Measurements from ENCODE around the gene MACROD2. TPM values are rescaled to one million over a fixed set of nuclear protein-coding genes. Genes with fewer than 3 reads are reported as not detected.

MACROD2 gene
- total RNA-seq, 1 donor from 2014 or later: 2.5 TPM

- Mint-ChIP-seq H3K4me3 (ENCODE audit: unreplicated experiment) (no peak overlapping the region), H3K9me3 (ENCODE audit: unreplicated experiment) (peaks cover 4% of the 10 kb centered on the region), H3K4me1 (ENCODE audit: unreplicated experiment) (peaks cover 13% of the 10 kb centered on the region), H3K27ac (ENCODE audit: unreplicated experiment) (no peak overlapping the region), H3K36me3 (ENCODE audit: unreplicated experiment) (no peaks in the 10 kb centered on the region), H3K27me3 (ENCODE audit: unreplicated experiment) (peaks cover 2% of the 10 kb centered on the region)
- DNase-seq (ENCODE audit: extremely low spot score, unreplicated experiment): no peak
- TF ChIP-seq, protein P1, sequence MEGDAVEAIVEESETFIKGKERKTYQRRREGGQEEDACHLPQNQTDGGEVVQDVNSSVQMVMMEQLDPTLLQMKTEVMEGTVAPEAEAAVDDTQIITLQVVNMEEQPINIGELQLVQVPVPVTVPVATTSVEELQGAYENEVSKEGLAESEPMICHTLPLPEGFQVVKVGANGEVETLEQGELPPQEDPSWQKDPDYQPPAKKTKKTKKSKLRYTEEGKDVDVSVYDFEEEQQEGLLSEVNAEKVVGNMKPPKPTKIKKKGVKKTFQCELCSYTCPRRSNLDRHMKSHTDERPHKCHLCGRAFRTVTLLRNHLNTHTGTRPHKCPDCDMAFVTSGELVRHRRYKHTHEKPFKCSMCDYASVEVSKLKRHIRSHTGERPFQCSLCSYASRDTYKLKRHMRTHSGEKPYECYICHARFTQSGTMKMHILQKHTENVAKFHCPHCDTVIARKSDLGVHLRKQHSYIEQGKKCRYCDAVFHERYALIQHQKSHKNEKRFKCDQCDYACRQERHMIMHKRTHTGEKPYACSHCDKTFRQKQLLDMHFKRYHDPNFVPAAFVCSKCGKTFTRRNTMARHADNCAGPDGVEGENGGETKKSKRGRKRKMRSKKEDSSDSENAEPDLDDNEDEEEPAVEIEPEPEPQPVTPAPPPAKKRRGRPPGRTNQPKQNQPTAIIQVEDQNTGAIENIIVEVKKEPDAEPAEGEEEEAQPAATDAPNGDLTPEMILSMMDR (IDR thresholded peaks at IDR 0.05): no peak
Measured at GRCh38 chr20:14956538-14956937, 961.2 kb downstream of the MACROD2 start.

- TF ChIP-seq, protein P1 (IDR thresholded peaks at IDR 0.05): no peak
- H3K27me3 Mint-ChIP-seq (ENCODE audit: unreplicated experiment): peaks cover 2% of the 10 kb centered on the region
- H3K4me1 Mint-ChIP-seq (ENCODE audit: unreplicated experiment): peaks cover 4% of the 10 kb centered on the region
- peaks cover 4% of the 10 kb centered on the region for H3K9me3 Mint-ChIP-seq (ENCODE audit: unreplicated experiment)
- no peak overlapping the region for H3K4me3 Mint-ChIP-seq (ENCODE audit: unreplicated experiment)
- no peaks in the 10 kb centered on the region for H3K36me3 Mint-ChIP-seq (ENCODE audit: unreplicated experiment)
- no peak for DNase-seq (ENCODE audit: extremely low spot score, unreplicated experiment)
- no peak overlapping the region for H3K27ac Mint-ChIP-seq (ENCODE audit: unreplicated experiment)
Measured at GRCh38 chr20:14957402-14957801, 962.1 kb downstream of the MACROD2 start.

DNA sequence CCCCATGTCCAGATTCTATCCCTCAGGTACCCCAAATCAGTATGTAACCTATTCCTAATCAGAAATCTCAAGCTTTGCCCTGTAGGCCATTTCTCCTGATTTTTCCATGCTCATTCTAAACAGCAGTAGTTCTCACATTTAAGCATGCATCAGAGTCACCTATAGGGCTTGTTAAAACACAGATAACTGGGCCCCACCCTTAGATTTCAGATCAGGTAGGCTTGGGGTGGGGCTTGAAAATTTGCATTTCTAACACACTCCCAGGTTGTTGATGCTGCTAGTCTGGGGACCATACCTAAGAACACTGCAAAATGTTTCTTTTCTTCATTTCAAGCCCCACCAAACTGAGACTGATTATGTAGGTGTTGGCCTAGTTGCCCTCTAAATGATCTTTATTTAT, 963.3 kb downstream of the MACROD2 start:
- Mint-ChIP-seq H3K27me3 (ENCODE audit: unreplicated experiment) (peaks cover 2% of the 10 kb centered on the region), H3K4me3 (ENCODE audit: unreplicated experiment) (no peak overlapping the region), H3K36me3 (ENCODE audit: unreplicated experiment) (no peaks in the 10 kb centered on the region), H3K4me1 (ENCODE audit: unreplicated experiment) (peaks cover 2% of the 10 kb centered on the region), H3K27ac (ENCODE audit: unreplicated experiment) (no peak overlapping the region), H3K9me3 (ENCODE audit: unreplicated experiment) (peaks cover 4% of the 10 kb centered on the region)
- DNase-seq (ENCODE audit: extremely low spot score, unreplicated experiment): no peak
- TF ChIP-seq, protein P1 (IDR thresholded peaks at IDR 0.05): no peak

DNA sequence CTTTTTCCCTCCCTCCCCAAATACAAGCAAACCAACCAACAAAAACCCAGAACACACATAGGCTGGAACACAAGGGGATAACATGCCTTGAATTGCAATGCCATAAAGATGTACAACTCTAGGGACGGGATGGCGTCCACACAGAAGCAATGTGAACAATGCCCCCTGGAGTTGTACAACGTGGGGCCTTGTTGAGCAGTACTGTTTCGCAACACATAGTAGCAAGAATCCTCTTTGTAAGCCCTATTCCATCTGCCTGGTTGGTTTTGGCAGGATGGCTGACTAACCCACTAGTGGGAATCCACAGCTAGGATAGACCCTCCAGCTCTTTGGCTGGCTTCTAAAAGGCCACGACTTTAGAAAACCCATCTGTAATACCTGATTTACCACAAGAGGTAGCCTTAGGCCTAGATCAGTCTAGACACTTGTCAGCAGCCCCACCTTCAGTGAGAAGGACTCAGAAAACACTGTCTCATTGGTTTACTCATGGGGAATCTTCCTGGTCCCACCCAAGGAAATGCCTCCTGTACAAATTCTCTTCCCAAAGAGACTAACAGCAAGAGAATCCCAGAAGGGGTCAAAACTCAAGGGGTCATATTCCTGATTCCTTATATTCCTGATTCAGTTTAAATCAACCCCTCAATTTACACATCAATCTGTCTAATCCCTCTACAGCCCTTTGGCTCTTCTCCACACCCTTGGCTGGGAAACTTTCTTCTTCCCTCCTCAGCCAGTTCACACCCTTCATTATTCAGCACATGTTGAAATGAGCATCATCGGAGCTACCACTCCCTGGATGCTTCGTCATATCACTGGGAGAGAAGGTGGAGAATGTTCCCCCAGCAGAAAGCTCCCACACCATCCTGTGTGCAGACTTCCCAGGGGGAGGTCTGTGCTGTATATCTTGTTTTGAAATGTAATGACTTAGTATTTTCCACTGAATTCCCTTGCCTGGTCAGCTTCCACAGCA, 964.5 kb downstream of the MACROD2 start:
- H3K27ac Mint-ChIP-seq (ENCODE audit: unreplicated experiment): no peak overlapping the region
- H3K36me3 Mint-ChIP-seq (ENCODE audit: unreplicated experiment): no peaks in the 10 kb centered on the region
- H3K4me1 Mint-ChIP-seq (ENCODE audit: unreplicated experiment): peaks cover 2% of the 10 kb centered on the region
- no peak for DNase-seq (ENCODE audit: extremely low spot score, unreplicated experiment)
- no peak overlapping the region for H3K4me3 Mint-ChIP-seq (ENCODE audit: unreplicated experiment)
- peaks cover 4% of the 10 kb centered on the region for H3K9me3 Mint-ChIP-seq (ENCODE audit: unreplicated experiment)
- TF ChIP-seq, protein P1 (IDR thresholded peaks at IDR 0.05): no peak
- peaks cover 2% of the 10 kb centered on the region for H3K27me3 Mint-ChIP-seq (ENCODE audit: unreplicated experiment)

DNA sequence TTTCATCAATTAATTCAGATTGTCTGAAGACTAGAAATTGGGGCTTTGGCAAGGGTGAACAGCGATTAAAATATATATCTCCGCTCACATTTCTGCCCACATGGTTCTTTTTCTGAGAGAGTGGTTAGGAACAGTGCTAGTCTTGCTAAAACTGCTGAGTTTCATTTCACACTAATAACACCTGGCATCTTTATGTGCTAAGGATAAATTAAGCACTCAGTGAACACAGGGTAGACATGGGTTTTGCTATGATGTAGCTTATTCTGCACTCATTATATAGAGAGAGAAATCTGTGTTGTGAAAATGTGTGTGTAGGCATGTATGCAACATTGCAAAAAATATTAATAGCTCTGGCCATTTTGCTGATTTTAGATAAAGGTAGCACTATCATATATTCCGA, 965.5 kb downstream of the MACROD2 start:
- Mint-ChIP-seq H3K36me3 (ENCODE audit: unreplicated experiment) (no peaks in the 10 kb centered on the region), H3K4me3 (ENCODE audit: unreplicated experiment) (no peak overlapping the region), H3K9me3 (ENCODE audit: unreplicated experiment) (peaks cover 4% of the 10 kb centered on the region), H3K27me3 (ENCODE audit: unreplicated experiment) (peaks cover 2% of the 10 kb centered on the region), H3K4me1 (ENCODE audit: unreplicated experiment) (peaks cover 2% of the 10 kb centered on the region), H3K27ac (ENCODE audit: unreplicated experiment) (no peak overlapping the region)
- TF ChIP-seq, protein P1 (IDR thresholded peaks at IDR 0.05): no peak
- no peak for DNase-seq (ENCODE audit: extremely low spot score, unreplicated experiment)

All from osteocyte (in vitro differentiated cells).